Measurements from ENCODE around the gene RHCE.
"Not testable (repeated sequence)": the region's sequence is repeated elsewhere in the genome, so short reads cannot be mapped to it uniquely, and the experiment has no call there.

GRCh38 chr1:25328791-25329185, 91.8 kb downstream of the RHCE start:
- TF ChIP-seq, protein P1, sequence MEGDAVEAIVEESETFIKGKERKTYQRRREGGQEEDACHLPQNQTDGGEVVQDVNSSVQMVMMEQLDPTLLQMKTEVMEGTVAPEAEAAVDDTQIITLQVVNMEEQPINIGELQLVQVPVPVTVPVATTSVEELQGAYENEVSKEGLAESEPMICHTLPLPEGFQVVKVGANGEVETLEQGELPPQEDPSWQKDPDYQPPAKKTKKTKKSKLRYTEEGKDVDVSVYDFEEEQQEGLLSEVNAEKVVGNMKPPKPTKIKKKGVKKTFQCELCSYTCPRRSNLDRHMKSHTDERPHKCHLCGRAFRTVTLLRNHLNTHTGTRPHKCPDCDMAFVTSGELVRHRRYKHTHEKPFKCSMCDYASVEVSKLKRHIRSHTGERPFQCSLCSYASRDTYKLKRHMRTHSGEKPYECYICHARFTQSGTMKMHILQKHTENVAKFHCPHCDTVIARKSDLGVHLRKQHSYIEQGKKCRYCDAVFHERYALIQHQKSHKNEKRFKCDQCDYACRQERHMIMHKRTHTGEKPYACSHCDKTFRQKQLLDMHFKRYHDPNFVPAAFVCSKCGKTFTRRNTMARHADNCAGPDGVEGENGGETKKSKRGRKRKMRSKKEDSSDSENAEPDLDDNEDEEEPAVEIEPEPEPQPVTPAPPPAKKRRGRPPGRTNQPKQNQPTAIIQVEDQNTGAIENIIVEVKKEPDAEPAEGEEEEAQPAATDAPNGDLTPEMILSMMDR (IDR thresholded peaks at IDR 0.05) = not testable (repeated sequence)
- TF ChIP-seq POLR2A (IDR thresholded peaks at IDR 0.05) = not testable (repeated sequence)
